ENCODE results near the gene AKR1C1.
"Not testable (repeated sequence)": the region's sequence is repeated elsewhere in the genome, so short reads cannot be mapped to it uniquely, and the experiment has no call there.

AKR1C1 gene

GRCh38 chr10:4951512-4952162, 11.6 kb upstream of the AKR1C1 start:
- H3K27ac ChIP-seq (ENCODE audit: low read depth, low read length); H3K36me3 ChIP-seq (ENCODE audit: control insufficient read depth, insufficient read depth, low read length); H3K9ac ChIP-seq (ENCODE audit: low read depth, low read length); H3K9me3 ChIP-seq (ENCODE audit: control insufficient read depth, insufficient read depth, low read length); H3K4me3 ChIP-seq (ENCODE audit: low read depth, low read length); H3K27me3 ChIP-seq (ENCODE audit: control insufficient read depth, insufficient read depth, low read length): not testable (repeated sequence)
- H3K4me1 ChIP-seq (ENCODE audit: control insufficient read depth, insufficient read depth, low read length) = peaks cover 16% of the 10 kb centered on the region

GRCh38 chr10:4953405-4953804, 9.8 kb upstream of the AKR1C1 start:
- H3K27me3 ChIP-seq (ENCODE audit: control insufficient read depth, insufficient read depth, low read length) = no peaks in the 10 kb centered on the region; the same call in 1 of the 2 replicates
- no peak overlapping the region for H3K9ac ChIP-seq (ENCODE audit: low read depth, low read length)
- H3K27ac ChIP-seq (ENCODE audit: low read depth, low read length) = no peak overlapping the region
- no peaks in the 10 kb centered on the region for H3K36me3 ChIP-seq (ENCODE audit: control insufficient read depth, insufficient read depth, low read length)
- no peaks in the 10 kb centered on the region for H3K9me3 ChIP-seq (ENCODE audit: control insufficient read depth, insufficient read depth, low read length)
- no peaks in the 10 kb centered on the region for H3K4me1 ChIP-seq (ENCODE audit: control insufficient read depth, insufficient read depth, low read length)
- H3K4me3 ChIP-seq (ENCODE audit: low read depth, low read length) = no peak overlapping the region

- not testable (repeated sequence) for H3K9me3 ChIP-seq (ENCODE audit: control insufficient read depth, insufficient read depth, low read length); H3K36me3 ChIP-seq (ENCODE audit: control insufficient read depth, insufficient read depth, low read length); H3K27ac ChIP-seq (ENCODE audit: low read depth, low read length); H3K27me3 ChIP-seq (ENCODE audit: control insufficient read depth, insufficient read depth, low read length); H3K9ac ChIP-seq (ENCODE audit: low read depth, low read length); H3K4me1 ChIP-seq (ENCODE audit: control insufficient read depth, insufficient read depth, low read length); H3K4me3 ChIP-seq (ENCODE audit: low read depth, low read length)
These were observed 7.1 kb upstream of the AKR1C1 start for GRCh38 chr10:4956088-4956487.

GRCh38 chr10:4956955-4957645, 6.1 kb upstream of the AKR1C1 start:
- not testable (repeated sequence) for H3K27ac ChIP-seq (ENCODE audit: low read depth, low read length); H3K4me1 ChIP-seq (ENCODE audit: control insufficient read depth, insufficient read depth, low read length); H3K36me3 ChIP-seq (ENCODE audit: control insufficient read depth, insufficient read depth, low read length); H3K4me3 ChIP-seq (ENCODE audit: low read depth, low read length); H3K27me3 ChIP-seq (ENCODE audit: control insufficient read depth, insufficient read depth, low read length); H3K9me3 ChIP-seq (ENCODE audit: control insufficient read depth, insufficient read depth, low read length); H3K9ac ChIP-seq (ENCODE audit: low read depth, low read length)

- not testable (repeated sequence) for H3K27me3 ChIP-seq (ENCODE audit: control insufficient read depth, insufficient read depth, low read length); H3K4me1 ChIP-seq (ENCODE audit: control insufficient read depth, insufficient read depth, low read length); H3K9me3 ChIP-seq (ENCODE audit: control insufficient read depth, insufficient read depth, low read length); H3K9ac ChIP-seq (ENCODE audit: low read depth, low read length); H3K36me3 ChIP-seq (ENCODE audit: control insufficient read depth, insufficient read depth, low read length); H3K27ac ChIP-seq (ENCODE audit: low read depth, low read length); H3K4me3 ChIP-seq (ENCODE audit: low read depth, low read length)
These were observed 1.7 kb upstream of the AKR1C1 start for GRCh38 chr10:4961558-4961957.

GRCh38 chr10:4962308-4962707, 907 bp upstream of the AKR1C1 start:
- H3K9me3 ChIP-seq (ENCODE audit: control insufficient read depth, insufficient read depth, low read length); H3K9ac ChIP-seq (ENCODE audit: low read depth, low read length); H3K27me3 ChIP-seq (ENCODE audit: control insufficient read depth, insufficient read depth, low read length); H3K4me3 ChIP-seq (ENCODE audit: low read depth, low read length); H3K36me3 ChIP-seq (ENCODE audit: control insufficient read depth, insufficient read depth, low read length); H3K4me1 ChIP-seq (ENCODE audit: control insufficient read depth, insufficient read depth, low read length); H3K27ac ChIP-seq (ENCODE audit: low read depth, low read length): not testable (repeated sequence)

- H3K36me3 ChIP-seq (ENCODE audit: control insufficient read depth, insufficient read depth, low read length); H3K9ac ChIP-seq (ENCODE audit: low read depth, low read length); H3K27me3 ChIP-seq (ENCODE audit: control insufficient read depth, insufficient read depth, low read length); H3K4me3 ChIP-seq (ENCODE audit: low read depth, low read length); H3K9me3 ChIP-seq (ENCODE audit: control insufficient read depth, insufficient read depth, low read length); H3K27ac ChIP-seq (ENCODE audit: low read depth, low read length); H3K4me1 ChIP-seq (ENCODE audit: control insufficient read depth, insufficient read depth, low read length): not testable (repeated sequence)
These were observed 570 bp downstream of the AKR1C1 start for GRCh38 chr10:4963815-4964154.

GRCh38 chr10:4965763-4966162, 2.5 kb downstream of the AKR1C1 start:
- not testable (repeated sequence) for H3K4me3 ChIP-seq (ENCODE audit: low read depth, low read length); H3K4me1 ChIP-seq (ENCODE audit: control insufficient read depth, insufficient read depth, low read length); H3K27me3 ChIP-seq (ENCODE audit: control insufficient read depth, insufficient read depth, low read length); H3K36me3 ChIP-seq (ENCODE audit: control insufficient read depth, insufficient read depth, low read length); H3K9ac ChIP-seq (ENCODE audit: low read depth, low read length); H3K27ac ChIP-seq (ENCODE audit: low read depth, low read length); H3K9me3 ChIP-seq (ENCODE audit: control insufficient read depth, insufficient read depth, low read length)

GRCh38 chr10:4967189-4967588, 4.0 kb downstream of the AKR1C1 start:
- not testable (repeated sequence) for H3K27ac ChIP-seq (ENCODE audit: low read depth, low read length); H3K27me3 ChIP-seq (ENCODE audit: control insufficient read depth, insufficient read depth, low read length); H3K9me3 ChIP-seq (ENCODE audit: control insufficient read depth, insufficient read depth, low read length); H3K9ac ChIP-seq (ENCODE audit: low read depth, low read length); H3K4me1 ChIP-seq (ENCODE audit: control insufficient read depth, insufficient read depth, low read length); H3K36me3 ChIP-seq (ENCODE audit: control insufficient read depth, insufficient read depth, low read length); H3K4me3 ChIP-seq (ENCODE audit: low read depth, low read length)

- H3K9ac ChIP-seq (ENCODE audit: low read depth, low read length); H3K27me3 ChIP-seq (ENCODE audit: control insufficient read depth, insufficient read depth, low read length); H3K4me1 ChIP-seq (ENCODE audit: control insufficient read depth, insufficient read depth, low read length); H3K36me3 ChIP-seq (ENCODE audit: control insufficient read depth, insufficient read depth, low read length); H3K27ac ChIP-seq (ENCODE audit: low read depth, low read length); H3K9me3 ChIP-seq (ENCODE audit: control insufficient read depth, insufficient read depth, low read length); H3K4me3 ChIP-seq (ENCODE audit: low read depth, low read length): not testable (repeated sequence)
These were observed 6.1 kb downstream of the AKR1C1 start for GRCh38 chr10:4969289-4969688.

- H3K27me3 ChIP-seq (ENCODE audit: control insufficient read depth, insufficient read depth, low read length); H3K36me3 ChIP-seq (ENCODE audit: control insufficient read depth, insufficient read depth, low read length); H3K9me3 ChIP-seq (ENCODE audit: control insufficient read depth, insufficient read depth, low read length); H3K27ac ChIP-seq (ENCODE audit: low read depth, low read length); H3K4me1 ChIP-seq (ENCODE audit: control insufficient read depth, insufficient read depth, low read length); H3K9ac ChIP-seq (ENCODE audit: low read depth, low read length); H3K4me3 ChIP-seq (ENCODE audit: low read depth, low read length): not testable (repeated sequence)
These were observed 7.1 kb downstream of the AKR1C1 start for GRCh38 chr10:4970362-4970761.

All from HUES48 (cell line).